GM18526 (cell line): Measurements from ENCODE around the gene SPRED1.

ENCODE experiments used
- POLR2A ChIP-seq: IDR thresholded peaks from 3 replicates; pipeline ENCODE4 v1.6.1; 2011; ENCODE audit not compliant: insufficient read length; ENCODE audit errors: extremely low read depth

Gene SPRED1

DNA sequence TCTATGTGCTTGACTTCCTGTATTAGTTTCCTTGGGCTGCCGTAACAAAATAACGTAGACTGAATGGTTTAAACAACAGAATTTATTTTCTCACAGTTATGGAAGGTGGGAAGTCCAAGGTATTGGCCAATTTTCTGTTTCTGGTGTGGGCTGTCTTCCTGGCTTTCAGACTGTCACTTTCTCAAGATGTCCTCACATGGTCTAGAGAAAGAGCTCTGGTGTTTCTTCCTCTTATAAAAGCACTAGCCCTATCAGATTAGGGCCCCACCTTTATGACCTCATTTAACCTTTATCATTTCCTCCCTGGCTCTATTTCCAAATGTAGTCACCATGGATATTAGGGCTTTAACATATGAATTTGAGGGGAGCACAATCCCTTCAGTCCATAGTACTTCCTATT lies 54.6 kb downstream of the SPRED1 start:
- TF ChIP-seq POLR2A, result no peak

- TF ChIP-seq POLR2A, result no peak
These were observed 55.4 kb downstream of the SPRED1 start for GRCh38 chr15:38307861-38308641.

GRCh38 chr15:38308797-38309196 lies 56.2 kb downstream of the SPRED1 start:
- TF ChIP-seq POLR2A, result no peak

- no peak for TF ChIP-seq POLR2A
These were observed 59.6 kb downstream of the SPRED1 start for GRCh38 chr15:38312190-38312589.

GRCh38 chr15:38316311-38316710 lies 63.7 kb downstream of the SPRED1 start:
- TF ChIP-seq POLR2A, result no peak

- TF ChIP-seq POLR2A, result no peak
These were observed 67.5 kb downstream of the SPRED1 start for GRCh38 chr15:38320181-38320580.

GRCh38 chr15:38320866-38321265 lies 68.2 kb downstream of the SPRED1 start:
- TF ChIP-seq POLR2A, result no peak

DNA sequence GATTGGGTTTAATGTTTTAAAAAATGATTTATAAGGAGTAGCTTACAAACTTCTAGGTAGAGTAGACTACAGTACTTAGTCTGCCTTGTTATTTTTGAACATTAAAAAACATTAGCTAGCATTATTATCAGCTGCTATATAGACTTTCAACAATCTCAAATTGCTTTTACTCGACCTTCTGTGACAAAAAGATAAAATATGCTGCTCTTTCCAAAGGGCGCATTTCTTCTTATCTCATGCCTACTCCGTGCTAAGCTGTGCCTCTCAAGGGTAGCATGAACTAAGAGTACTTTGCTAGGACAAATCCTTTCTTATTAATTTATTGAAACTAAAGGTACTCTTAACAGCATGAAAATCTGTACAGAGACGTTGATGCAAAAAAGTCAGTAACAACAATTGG lies 71.3 kb downstream of the SPRED1 start:
- no peak for TF ChIP-seq POLR2A

DNA sequence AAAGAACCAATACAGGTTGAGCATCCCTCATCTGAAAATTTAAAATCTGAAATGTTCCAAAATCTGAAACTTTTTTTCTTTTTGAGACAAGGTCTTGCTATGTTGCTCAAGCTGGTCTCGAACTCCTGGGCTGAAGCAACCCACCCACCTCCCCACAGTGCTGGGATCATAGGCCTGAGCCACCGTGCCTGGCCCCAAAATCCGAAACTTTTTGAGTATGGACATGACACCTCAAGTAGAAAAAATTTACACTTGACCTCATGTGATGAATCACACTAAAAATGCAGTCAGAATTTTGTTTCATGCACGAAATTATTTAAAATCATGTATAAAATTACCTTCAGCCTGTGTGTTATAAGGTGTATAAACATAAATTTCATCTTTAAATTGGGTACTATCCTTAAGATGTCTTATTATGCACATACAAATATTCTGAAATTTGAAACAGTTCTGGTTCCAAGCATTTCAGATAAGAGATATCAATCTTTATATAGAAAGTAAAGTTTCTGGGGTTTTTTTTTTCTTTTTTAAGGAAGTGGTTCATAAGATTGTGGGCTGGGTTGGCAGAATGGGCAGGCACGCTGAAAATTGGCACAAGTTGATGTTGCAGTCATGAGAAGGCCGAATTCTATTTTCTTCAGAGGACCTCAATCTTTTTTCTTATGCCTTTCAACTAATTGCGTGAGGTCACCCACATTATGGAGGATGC lies 72.5 kb downstream of the SPRED1 start:
- no peak for TF ChIP-seq POLR2A

GRCh38 chr15:38325648-38325990 lies 73.0 kb downstream of the SPRED1 start:
- no peak for TF ChIP-seq POLR2A

GRCh38 chr15:38332711-38333110 lies 80.1 kb downstream of the SPRED1 start:
- no peak for TF ChIP-seq POLR2A

GRCh38 chr15:38335116-38335515 lies 82.5 kb downstream of the SPRED1 start:
- no peak for TF ChIP-seq POLR2A

GRCh38 chr15:38344351-38344750 lies 91.7 kb downstream of the SPRED1 start:
- no peak for TF ChIP-seq POLR2A

DNA sequence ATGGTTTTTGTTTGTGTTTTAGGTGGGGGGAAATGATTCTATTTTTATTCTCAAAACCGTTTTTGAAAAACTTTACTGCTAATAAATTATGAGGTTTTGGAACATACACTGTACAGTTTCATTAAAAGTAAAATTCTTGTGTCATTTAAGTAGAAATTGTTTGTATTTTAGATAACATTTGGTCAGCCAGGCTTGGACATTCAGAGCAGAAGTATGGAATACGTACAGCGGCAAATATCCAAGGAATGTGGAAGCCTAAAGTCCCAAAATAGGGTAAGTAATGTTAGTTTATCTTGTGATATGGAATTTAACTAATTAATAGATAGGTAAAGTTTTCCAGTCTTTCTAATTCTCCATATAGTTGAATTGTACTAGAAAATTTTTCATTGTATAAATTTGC lies 96.6 kb downstream of the SPRED1 start:
- no peak for TF ChIP-seq POLR2A

GRCh38 chr15:38351466-38351865 lies 98.8 kb downstream of the SPRED1 start:
- TF ChIP-seq POLR2A, result no peak

DNA sequence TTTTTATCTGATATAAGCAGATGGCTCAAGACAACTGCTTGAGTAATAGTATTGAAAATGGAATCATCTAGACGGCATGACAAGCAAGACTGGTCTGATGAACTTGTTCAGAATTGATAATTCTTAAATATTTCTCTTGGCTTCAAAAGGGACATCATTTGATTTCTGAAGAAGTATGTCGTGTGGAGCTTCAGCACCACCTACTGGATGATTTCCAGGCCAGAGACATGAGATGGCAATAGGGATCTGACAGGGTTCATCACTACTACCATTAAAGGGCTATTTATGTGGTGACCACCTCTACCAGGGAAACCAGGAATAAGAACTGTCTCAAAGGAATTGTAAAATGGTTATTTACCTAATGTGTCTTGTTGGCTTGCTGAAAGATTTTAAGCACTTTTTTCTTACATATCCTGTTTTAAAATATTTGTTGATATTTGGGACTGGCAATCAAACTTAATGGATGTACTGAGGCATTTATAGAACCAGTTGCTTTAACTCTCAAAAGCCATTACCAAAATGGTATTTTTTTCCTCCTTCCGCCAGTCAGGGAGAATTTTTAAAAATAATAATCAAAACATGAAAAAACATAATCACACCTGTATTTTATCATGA lies 101.8 kb downstream of the SPRED1 start:
- no peak for TF ChIP-seq POLR2A

- TF ChIP-seq POLR2A, result no peak
These were observed 109.7 kb downstream of the SPRED1 start for GRCh38 chr15:38362355-38362754.

GRCh38 chr15:38367476-38367875 lies 114.8 kb downstream of the SPRED1 start:
- no peak for TF ChIP-seq POLR2A
